HEK293 (cell line): ENCODE data around the gene UBXN10.

Source experiments
- AEBP2 ChIP-seq: fragments of 450-650 bp; formaldehyde crosslinking; IDR thresholded peaks from 2 replicates; pipeline ENCODE4 v1.5.1; 2016; ENCODE audit warnings: missing biosample characterization, missing genetic modification characterization, borderline replicate concordance
- CTCF ChIP-seq: fragments of 450-650 bp; formaldehyde crosslinking; IDR thresholded peaks from 2 replicates; pipeline ENCODE4 v1.5.1; 2016; ENCODE audit warnings: missing biosample characterization, missing genetic modification characterization
- KLF10 ChIP-seq: fragments of 450-650 bp; IDR thresholded peaks from 2 replicates; pipeline ENCODE4 v1.5.1; 2018; ENCODE audit warnings: missing biosample characterization, mild to moderate bottlenecking, missing genetic modification characterization
- REPIN1 ChIP-seq: fragments of 450-650 bp; formaldehyde crosslinking; IDR thresholded peaks from 2 replicates; pipeline ENCODE4 v1.5.1; 2017; ENCODE audit warnings: missing biosample characterization, missing genetic modification characterization, low read depth
- SALL2 ChIP-seq: fragments of 450-650 bp; formaldehyde crosslinking; IDR thresholded peaks from 2 replicates; pipeline ENCODE4 v1.5.0; 2017; ENCODE audit warnings: missing biosample characterization, mild to moderate bottlenecking, missing genetic modification characterization, borderline replicate concordance
- TCF7L2 ChIP-seq: IDR thresholded peaks from 2 replicates; pipeline ENCODE4 v1.6.1; 2011; ENCODE audit warnings: low read depth, mild to moderate bottlenecking, inconsistent platforms, low read length, moderate library complexity, borderline replicate concordance
- ZBTB49 ChIP-seq: fragments of 450-650 bp; formaldehyde crosslinking; IDR thresholded peaks from 2 replicates; pipeline ENCODE4 v1.5.1; 2016; ENCODE audit warnings: missing biosample characterization, missing genetic modification characterization, low read depth
- ZBTB8A ChIP-seq: fragments of 450-650 bp; formaldehyde crosslinking; IDR thresholded peaks from 2 replicates; pipeline ENCODE4 v1.5.1; 2016; ENCODE audit warnings: missing biosample characterization, missing genetic modification characterization
- ZNF473 ChIP-seq: fragments of 450-650 bp; formaldehyde crosslinking; IDR thresholded peaks from 2 replicates; pipeline ENCODE4 v1.5.1; 2017; ENCODE audit warnings: missing biosample characterization, missing genetic modification characterization
- ZNF48 ChIP-seq: fragments of 450-650 bp; formaldehyde crosslinking; IDR thresholded peaks from 2 replicates; pipeline ENCODE4 v1.5.1; 2016; ENCODE audit warnings: missing biosample characterization, missing genetic modification characterization
- ZNF488 ChIP-seq: fragments of 450-650 bp; formaldehyde crosslinking; IDR thresholded peaks from 2 replicates; pipeline ENCODE4 v1.5.1; 2016; ENCODE audit warnings: missing biosample characterization, missing genetic modification characterization
- ZNF514 ChIP-seq: fragments of 450-650 bp; formaldehyde crosslinking; IDR thresholded peaks from 2 replicates; pipeline ENCODE4 v1.5.1; 2016; ENCODE audit warnings: missing biosample characterization, missing genetic modification characterization
- ZNF600 ChIP-seq: fragments of 450-650 bp; formaldehyde crosslinking; IDR thresholded peaks from 2 replicates; pipeline ENCODE4 v1.5.1; 2016; ENCODE audit warnings: missing biosample characterization, missing genetic modification characterization
- ZNF639 ChIP-seq: fragments of 450-650 bp; formaldehyde crosslinking; IDR thresholded peaks from 2 replicates; pipeline ENCODE4 v1.5.1; 2016; ENCODE audit warnings: missing biosample characterization, missing genetic modification characterization

- TF ChIP-seq CTCF (tag by site-specific recombination): no peak
- no peak for TF ChIP-seq AEBP2 (tag by site-specific recombination)
- TF ChIP-seq ZNF473 (tag by site-specific recombination): no peak
- no peak for TF ChIP-seq ZNF514 (tag by site-specific recombination)
- TF ChIP-seq ZNF48: no peak
- TF ChIP-seq ZBTB49 (tag by site-specific recombination): no peak
- TF ChIP-seq ZNF600: no peak
- no peak for TF ChIP-seq ZBTB8A (tag by site-specific recombination)
- no peak for TF ChIP-seq TCF7L2
- no peak for TF ChIP-seq ZNF488 (tag by site-specific recombination)
- TF ChIP-seq KLF10 (tag by site-specific recombination): no peak
- no peak for TF ChIP-seq REPIN1 (tag by site-specific recombination)
- TF ChIP-seq SALL2 (tag by site-specific recombination): no peak
- TF ChIP-seq ZNF639 (tag by site-specific recombination): no peak
Observed at GRCh38 chr1:20182415-20182814, 3.5 kb upstream of the UBXN10 start.
